ENCODE data around the gene ME3.

- TF ChIP-seq CTCF (IDR thresholded peaks at IDR 0.05; ENCODE audit: low read depth, low read length, missing input control) (no peak), RXRA (IDR thresholded peaks at IDR 0.05) (no peak), JUND (IDR thresholded peaks at IDR 0.05) (no peak), EGR1 (IDR thresholded peaks at IDR 0.05; ENCODE audit: low read depth in 2 of 2) (no peak), RAD21 (IDR thresholded peaks at IDR 0.05) (no peak), TAF1 (conservative IDR thresholded peaks at IDR 0.05) (no peak), GABPA (IDR thresholded peaks at IDR 0.05 in 1 of 2, conservative IDR thresholded peaks at IDR 0.05 in 1 of 2) (no peak)
- TF ChIP-seq, protein P1, sequence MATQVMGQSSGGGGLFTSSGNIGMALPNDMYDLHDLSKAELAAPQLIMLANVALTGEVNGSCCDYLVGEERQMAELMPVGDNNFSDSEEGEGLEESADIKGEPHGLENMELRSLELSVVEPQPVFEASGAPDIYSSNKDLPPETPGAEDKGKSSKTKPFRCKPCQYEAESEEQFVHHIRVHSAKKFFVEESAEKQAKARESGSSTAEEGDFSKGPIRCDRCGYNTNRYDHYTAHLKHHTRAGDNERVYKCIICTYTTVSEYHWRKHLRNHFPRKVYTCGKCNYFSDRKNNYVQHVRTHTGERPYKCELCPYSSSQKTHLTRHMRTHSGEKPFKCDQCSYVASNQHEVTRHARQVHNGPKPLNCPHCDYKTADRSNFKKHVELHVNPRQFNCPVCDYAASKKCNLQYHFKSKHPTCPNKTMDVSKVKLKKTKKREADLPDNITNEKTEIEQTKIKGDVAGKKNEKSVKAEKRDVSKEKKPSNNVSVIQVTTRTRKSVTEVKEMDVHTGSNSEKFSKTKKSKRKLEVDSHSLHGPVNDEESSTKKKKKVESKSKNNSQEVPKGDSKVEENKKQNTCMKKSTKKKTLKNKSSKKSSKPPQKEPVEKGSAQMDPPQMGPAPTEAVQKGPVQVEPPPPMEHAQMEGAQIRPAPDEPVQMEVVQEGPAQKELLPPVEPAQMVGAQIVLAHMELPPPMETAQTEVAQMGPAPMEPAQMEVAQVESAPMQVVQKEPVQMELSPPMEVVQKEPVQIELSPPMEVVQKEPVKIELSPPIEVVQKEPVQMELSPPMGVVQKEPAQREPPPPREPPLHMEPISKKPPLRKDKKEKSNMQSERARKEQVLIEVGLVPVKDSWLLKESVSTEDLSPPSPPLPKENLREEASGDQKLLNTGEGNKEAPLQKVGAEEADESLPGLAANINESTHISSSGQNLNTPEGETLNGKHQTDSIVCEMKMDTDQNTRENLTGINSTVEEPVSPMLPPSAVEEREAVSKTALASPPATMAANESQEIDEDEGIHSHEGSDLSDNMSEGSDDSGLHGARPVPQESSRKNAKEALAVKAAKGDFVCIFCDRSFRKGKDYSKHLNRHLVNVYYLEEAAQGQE (IDR thresholded peaks at IDR 0.05) = no peak
- TF ChIP-seq, protein P2, sequence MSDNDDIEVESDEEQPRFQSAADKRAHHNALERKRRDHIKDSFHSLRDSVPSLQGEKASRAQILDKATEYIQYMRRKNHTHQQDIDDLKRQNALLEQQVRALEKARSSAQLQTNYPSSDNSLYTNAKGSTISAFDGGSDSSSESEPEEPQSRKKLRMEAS (IDR thresholded peaks at IDR 0.05) = no peak
Observed at GRCh38 chr11:86468169-86468568, 204.2 kb downstream of the ME3 start.

Measured in liver (tissue), 3 donors.